ENCODE data around the gene ART3.

Gene ART3

GRCh38 chr4:76074993-76075600 is 588 bp downstream of the ART3 start:
- DNase-seq: no peak

DNA sequence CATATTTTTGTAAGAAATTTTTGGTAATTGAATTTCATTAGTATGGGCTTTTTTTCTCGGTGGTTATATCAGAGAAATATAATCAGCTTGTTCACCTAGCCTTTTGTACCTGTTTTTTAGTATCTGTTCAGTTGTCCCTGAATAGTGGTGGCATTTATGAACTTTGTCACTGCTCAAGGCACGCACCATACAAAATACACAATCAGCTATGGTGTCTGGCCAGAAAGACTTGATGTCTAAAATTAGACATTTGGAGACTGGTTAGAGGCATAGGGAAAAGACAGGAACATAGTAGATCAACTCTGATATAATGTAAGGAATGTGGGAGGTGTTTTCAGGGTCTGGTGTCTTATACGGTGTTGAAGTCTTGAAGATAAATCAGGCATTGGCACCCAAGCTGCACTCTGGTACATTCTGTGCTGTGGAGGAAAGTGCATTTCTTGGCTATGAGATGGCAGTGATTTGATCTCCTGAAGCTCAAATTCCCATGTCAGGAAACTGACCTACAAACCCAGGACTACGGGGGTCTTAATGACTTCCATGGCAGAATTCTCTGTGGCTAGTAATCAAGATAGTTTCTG is 3.6 kb downstream of the ART3 start:
- DNase-seq: no peak

DNA sequence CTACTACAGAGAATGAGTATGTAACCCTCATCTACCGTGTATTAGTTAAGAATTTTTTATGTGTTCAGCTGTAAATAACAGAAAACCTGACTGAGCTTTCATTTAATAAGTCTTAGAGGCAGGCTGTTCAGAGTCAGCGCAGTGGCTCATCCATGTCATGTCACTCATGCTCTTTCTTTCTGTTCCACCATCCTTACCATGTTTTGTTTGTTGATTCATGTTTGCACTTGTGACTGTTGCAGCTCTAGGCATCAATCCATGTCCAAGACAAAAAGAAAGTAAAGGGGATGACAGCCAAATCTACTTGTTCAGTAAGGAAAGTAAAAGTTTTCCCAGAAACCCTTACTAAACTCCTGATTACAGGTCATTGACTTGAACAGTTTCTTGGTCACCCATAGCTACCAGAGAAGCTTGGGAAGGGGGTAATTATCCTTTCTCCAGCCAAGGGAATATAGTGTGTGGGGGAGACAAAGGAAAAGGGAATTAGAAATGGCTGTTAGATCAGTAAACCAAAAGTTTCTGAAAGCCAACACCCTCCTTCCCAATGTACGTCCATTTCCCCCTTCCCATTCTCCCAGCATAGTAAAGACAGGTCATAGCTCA is 9.0 kb downstream of the ART3 start:
- DNase-seq: no peak

DNA sequence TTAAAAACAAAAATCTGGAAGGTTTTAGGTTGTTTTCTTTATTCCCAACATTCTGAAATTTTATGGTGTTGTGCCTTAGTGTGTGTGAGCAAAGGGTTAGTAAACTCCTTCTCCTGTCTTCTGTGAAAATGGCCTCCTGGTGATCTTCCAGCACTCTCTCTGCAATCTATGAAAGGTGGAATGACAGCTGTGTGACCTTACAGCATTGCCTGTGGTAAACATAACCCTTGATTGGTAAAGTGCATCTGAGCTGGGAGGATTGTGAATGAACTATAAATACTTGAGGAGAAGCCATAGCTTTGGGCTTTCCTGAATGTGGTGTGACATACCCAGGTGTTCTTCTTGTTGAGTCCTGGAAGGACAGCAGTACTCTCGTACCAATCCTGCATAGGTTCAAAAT is 10.0 kb downstream of the ART3 start:
- DNase-seq: no peak

GRCh38 chr4:76087007-76087769 is 12.7 kb downstream of the ART3 start:
- DNase-seq: peak; percentile 2

GRCh38 chr4:76088719-76089118 is 14.2 kb downstream of the ART3 start:
- DNase-seq: no peak

DNA sequence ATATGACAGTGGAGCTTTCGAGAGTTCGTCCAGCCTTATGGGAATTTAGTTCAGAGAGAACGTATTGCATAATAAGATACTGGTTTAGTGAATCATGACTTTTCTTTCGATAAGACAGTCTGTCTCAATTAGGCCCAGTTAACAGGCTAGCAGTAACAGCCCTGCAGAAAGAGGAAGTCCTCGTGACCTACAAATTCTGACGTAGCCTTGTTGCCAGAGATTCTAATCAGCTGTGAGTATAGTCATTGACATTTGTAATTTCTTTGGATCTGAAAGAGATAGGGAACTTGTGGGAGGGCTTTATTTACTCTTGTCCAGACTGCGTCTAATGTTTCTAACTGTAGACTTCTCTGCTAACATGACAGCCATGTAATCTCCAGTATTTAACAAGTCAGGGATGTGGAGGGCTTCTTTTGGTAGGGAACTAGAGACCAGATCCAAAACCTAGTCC is 15.8 kb downstream of the ART3 start:
- no peak for DNase-seq

- DNase-seq: no peak
Observed at GRCh38 chr4:76091052-76091451, 16.5 kb downstream of the ART3 start.

DNA sequence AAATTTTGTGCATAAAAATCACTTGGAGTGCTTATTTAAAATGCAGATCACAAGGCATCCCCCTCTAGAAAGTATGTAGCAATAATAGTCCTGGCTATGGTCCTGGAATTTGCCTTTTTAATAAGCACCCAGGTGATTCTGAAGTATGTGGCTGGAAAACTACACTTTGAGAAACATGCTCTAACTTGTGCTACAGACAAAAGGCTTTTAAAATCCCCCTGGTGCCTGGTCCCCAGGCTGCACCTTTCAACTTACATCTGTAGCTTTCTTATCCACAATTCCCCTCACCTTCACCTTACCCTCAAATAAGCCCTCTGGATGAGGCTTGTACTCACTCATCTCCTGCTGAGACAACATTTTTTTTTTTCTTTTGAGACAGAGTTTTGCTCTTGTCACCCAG is 21.1 kb downstream of the ART3 start:
- DNase-seq: no peak

- no peak for DNase-seq
Observed at GRCh38 chr4:76096076-76096475, 21.6 kb downstream of the ART3 start.

DNA sequence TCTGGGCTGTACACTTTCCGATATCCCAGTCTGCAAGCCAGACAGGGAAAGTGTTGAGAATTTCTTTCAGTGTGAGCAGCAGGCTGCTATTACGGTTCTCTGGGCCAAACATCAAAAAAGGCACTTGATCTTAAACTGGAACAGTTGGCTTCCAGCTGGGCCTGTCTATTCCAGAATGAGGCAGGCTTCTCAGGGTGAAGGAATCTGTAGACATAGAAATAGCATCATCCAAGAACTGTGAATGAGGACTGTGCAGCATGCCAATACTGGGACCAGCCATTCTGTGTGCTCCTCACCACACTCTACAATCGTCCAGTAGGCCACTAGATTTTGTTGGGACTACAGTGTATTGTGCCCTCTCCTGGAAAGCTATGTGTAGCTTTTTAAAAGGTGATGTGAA is 31.1 kb downstream of the ART3 start:
- DNase-seq: no peak

DNA sequence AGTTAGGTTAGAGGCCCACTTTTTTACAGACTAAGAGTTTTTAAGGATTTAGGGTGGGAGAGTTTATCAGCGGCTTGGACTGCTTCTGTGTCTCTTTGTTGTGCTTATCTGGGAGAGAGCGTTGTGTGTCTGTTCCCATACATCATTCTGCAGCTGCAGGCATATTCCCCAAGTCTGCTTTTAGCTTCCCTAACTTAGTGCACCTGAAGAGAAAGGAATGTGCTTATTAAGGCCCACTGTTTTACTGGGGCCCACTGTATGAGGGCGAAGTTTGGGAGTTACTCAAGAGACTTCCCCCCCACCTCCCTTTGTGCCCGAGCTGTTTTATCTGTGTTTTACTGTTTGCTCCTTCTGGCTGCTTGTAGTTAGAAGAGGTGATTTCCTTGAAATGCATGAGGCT is 31.9 kb downstream of the ART3 start:
- DNase-seq: no peak

GRCh38 chr4:76108467-76109181 is 34.1 kb downstream of the ART3 start:
- no peak for DNase-seq

- DNase-seq: no peak
Observed at GRCh38 chr4:76116821-76117220, 42.3 kb downstream of the ART3 start.

GRCh38 chr4:76117536-76117935 is 43.0 kb downstream of the ART3 start:
- no peak for DNase-seq

GRCh38 chr4:76120199-76120598 is 45.7 kb downstream of the ART3 start:
- no peak for DNase-seq

DNA sequence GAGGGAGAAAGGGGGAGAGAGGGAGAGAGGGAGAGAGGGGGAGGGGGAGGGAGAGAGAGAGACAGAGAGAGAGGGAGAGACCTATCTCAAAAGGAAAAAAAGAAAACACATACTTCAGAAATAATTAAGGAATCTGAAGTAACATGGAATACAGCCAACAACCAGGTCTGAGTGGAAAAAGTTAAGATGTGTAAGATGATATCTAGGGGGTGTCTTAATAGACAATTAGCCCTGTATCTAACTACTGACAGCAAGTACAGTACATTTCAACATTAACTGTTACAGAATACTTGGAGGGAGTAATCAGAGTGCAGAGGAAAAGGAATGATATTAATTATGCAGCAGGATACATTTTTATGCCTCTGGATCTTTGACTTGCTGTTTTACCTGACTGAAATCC is 51.3 kb downstream of the ART3 start:
- DNase-seq: no peak

- no peak for DNase-seq
Observed at GRCh38 chr4:76127754-76128153, 53.2 kb downstream of the ART3 start.

DNA sequence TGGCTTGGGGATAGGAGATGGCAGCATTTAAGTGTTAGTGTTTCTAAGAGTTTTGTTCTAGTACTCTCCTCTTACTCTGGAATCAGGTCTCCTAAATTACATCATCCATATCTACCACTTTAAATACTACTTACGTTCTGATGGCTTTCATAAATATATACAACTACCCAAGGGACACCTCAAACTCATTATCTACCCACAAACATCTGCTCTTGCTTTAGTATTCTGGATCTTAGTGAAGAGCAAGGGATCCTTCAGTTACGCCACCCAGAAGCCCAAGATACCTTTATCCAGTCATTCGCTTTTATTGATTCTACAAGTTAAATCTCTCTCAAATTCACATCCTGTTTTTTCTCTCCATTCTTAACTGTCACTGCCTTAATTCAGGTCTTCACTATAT is 66.7 kb downstream of the ART3 start:
- DNase-seq: no peak

- DNase-seq: no peak
Observed at GRCh38 chr4:76144546-76144945, 70.0 kb downstream of the ART3 start.

DNA sequence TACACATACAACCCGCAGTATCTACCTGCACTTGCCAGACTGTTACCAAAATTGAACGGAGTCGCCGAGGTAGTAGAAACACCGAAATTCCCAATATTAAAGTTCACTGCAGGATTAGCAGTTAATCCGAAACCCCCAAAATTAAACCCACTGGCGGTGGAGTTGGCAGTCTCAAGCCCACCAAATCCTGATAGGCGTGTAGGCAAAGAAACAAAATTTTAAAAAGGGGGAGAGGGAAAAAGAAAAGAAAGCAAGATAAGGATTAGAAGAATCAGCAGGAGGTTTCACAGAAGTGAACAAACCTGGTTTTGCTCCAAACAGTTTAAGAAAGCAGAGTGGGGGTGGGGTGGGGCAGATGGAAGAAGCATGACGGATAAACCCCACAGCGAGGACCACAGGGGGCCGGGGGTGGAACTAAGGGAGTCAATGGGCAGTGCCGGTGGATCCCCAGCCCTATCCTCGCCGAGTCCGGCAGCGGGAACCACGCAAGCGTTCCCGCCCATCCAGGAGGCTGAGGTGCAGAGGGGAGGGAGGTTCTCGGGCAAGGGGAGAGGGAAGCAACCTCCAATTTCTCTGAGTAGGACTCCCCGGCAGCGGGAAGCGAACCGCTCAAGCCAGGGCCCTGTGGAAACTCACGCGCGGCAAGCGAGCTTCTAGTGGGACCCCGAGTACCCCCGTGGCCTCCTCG is 73.1 kb downstream of the ART3 start:
- no peak for DNase-seq

DNA sequence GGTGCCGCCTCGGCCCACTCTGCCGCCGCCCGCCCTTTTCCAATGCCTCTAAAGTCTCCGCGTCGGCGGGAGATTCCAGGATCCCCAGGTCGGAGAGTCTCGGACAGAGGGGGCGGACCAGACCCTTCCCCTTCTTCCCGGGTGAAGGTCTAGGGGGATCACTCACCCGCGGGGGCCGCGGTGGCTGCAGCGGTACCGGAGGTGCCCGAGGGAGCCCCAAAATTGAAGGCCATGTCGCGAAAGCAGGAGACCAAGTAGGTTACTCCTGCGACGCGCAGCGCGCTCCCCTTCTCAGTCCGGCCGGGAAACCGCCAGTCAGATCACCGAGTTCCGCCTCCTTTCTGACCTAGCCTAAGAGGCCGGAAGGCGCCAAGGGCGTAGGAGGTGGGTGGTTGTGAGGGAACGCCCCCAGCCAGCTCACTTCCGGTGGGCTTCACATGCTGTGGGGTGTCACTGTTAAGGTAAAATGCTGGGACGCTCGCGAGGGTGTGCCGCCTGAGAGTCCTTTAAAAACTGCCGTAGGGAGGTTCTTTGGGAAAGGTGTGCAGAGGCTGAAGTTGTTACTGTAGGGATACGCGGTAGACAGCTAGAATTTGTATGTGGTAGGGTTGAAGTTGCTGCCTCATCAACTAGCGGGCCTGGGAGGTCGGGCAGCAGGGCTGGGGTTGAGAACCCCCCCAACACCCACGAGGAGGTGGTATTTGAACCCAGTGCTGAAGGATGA is 73.8 kb downstream of the ART3 start, which contains the start of gene NUP54:
Gene NUP54, minus strand, starts transcription at position 256 of the 724 bp plus-strand sequence. Its CDS starts 23 bp downstream, at position 233.
- DNase-seq: peak; percentile 68

Data from NCI-H1436 treated with DMSO at 0.1 percent for 48 hours (cell line).